GM18867 (cell line): ENCODE data around the gene CENPQ.
"Not testable (repeated sequence)": the region's sequence is repeated elsewhere in the genome, so short reads cannot be mapped to it uniquely, and the experiment has no call there.

Experiments used
- ATAC-seq: cut with Tn5 transposase; IDR thresholded peaks from one replicate; pipeline ENCODE4 v1.9.1; 2021; ENCODE audit warnings: mild to moderate bottlenecking, moderate library complexity; ENCODE audit not compliant: unreplicated experiment

Gene CENPQ, protein sequence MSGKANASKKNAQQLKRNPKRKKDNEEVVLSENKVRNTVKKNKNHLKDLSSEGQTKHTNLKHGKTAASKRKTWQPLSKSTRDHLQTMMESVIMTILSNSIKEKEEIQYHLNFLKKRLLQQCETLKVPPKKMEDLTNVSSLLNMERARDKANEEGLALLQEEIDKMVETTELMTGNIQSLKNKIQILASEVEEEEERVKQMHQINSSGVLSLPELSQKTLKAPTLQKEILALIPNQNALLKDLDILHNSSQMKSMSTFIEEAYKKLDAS

DNA sequence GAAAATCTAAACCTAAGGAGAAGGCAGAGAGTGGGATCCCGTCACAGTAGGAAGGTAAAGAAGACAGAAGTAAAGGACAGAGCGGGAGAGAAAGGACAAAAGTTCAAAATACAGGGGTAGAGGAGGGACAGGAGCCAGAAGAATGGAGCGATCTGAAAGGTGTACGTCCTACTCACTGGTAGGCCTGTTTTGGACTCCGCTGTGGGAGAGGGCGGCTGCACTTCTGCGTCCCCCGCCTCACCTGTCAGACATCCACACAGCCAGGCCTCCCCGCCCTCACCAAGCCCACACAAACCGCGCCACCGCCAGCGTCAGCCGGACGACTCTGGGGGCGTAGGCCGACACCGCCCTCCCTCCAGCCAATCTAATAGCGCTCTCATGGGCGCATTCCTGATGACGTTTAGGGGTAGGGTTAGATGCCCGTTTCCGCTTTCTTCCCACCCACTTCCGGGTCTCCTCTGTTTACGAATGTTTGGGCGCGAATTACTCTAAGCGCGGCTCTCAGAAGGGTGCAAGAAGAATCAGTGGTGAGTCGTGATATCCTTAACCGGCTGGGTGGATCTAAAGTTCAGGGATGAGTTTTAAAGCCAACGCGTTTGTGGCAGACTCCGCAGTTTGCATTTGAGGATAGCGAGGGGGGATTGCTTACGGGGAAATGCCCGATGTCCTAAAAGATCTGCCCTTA lies at the start of gene CENPQ, which contains the start of gene MMUT:
Gene CENPQ (plus strand): TSS at position 444 of the 685 bp plus-strand sequence. CDS start 6,807 bp downstream, outside the sequence.
Gene MMUT (minus strand): TSS at position 327 of the 685 bp plus-strand sequence. CDS start 3,787 bp downstream, outside the sequence.
- peak; percentile 99 for ATAC-seq

DNA sequence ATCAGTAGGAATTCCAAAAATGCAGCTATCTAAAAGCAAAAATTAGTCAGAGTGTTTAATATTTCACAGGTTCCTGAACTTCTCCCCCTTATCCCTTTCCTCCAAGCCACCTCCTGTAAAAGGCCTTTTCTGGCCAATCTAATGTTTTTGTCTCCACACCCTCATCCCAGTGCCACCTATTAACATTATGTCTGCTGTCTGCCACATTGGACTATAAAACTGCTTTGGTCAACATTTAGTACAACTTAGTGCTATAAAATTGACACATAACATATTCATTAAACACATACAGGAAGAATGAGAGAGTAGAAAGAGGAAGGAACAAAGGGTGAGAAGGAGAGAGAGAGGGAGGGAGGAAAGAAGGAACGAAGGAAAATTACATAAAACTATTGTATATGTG lies 47.8 kb upstream of the CENPQ start:
- no peak for ATAC-seq

DNA sequence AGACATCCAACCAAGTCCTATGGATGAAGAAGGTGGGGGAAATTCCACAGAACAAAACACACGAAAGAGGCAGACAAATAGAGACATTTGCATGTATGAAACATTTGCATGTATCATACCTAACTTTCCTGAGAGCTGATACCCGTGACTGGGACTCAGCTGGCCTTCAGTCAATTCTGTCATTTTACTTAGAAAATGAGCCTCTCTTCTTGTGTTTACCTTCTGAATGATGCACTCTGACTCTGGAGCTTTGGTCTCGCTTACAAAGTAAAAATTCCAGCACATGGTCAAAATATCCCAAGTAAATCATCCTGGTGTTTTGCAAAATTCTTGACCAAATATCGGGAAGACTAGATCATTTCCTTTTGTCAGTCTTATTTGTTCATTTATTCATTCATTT lies 47.0 kb upstream of the CENPQ start:
- no peak for ATAC-seq

DNA sequence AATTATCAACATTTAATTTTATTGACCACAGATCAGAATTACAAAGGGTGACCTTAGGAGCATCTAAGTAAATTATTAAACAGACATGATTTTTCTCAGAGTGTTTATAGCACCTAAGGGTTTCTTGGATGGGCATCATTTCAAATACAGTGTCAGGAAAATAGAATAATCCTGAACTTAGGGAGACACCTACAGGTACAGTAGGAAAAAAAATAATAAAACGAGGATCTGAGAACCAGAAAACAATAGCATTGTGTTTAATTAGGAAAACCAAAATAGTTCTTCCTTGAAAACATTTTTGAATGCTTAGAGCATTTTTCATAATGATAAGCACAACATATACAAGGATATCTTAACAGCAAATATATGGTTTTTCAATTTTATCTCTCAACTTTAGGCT lies 39.4 kb upstream of the CENPQ start:
- no peak for ATAC-seq

DNA sequence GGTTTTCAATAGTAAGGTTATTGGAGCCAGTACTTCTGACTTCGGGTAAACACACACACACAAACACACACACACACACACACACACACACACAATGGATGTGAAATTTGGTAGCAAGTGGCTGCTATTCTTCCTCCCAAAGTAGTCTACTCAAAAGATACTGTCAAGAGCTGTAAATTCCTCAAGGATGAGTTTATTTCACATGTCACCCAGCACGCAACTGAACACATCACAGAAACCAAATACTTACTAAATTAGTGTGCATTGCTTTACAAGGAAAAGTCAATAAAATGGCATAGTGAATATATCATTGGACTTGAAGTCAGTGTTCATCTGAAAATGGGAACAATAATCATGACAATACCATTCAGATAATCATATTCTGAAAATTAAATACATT lies 33.0 kb upstream of the CENPQ start:
- ATAC-seq = no peak

DNA sequence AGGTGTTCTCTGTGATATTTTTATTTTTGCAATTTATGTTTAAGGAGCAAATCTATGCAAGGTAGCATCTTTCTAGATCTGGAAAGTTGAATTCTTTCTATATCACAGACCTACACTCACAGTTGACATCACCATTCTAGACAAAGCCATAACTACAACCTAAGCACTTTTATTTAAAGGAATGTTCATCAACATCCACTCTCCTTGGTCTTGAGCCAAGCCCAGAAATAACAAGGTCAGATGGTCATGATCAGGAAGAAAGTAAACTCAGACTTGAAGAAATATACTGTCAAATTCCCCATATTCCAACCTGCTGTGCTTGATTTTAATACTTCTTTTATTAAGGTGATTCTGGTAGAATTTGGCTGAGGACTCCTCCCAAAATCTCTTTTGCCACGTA lies 32.3 kb upstream of the CENPQ start:
- no peak for ATAC-seq

DNA sequence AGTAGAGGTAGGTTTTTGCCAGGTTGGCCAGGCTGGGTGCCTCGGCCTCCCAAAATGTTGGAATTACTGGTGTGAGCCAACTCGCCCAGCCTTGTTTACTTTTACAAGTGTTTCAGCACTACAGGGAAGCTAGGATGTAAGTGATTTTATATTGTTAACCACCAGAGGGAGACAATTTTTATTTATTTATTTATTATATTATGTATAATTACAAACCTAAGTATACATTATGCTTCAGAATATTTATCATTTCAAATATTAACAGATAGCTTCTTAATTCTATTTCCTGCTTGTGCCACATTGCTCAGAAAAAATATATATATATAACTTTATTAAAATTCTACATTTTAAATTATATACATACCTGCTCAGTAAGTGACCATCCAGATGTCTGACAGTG lies 9.9 kb upstream of the CENPQ start:
- ATAC-seq = no peak

DNA sequence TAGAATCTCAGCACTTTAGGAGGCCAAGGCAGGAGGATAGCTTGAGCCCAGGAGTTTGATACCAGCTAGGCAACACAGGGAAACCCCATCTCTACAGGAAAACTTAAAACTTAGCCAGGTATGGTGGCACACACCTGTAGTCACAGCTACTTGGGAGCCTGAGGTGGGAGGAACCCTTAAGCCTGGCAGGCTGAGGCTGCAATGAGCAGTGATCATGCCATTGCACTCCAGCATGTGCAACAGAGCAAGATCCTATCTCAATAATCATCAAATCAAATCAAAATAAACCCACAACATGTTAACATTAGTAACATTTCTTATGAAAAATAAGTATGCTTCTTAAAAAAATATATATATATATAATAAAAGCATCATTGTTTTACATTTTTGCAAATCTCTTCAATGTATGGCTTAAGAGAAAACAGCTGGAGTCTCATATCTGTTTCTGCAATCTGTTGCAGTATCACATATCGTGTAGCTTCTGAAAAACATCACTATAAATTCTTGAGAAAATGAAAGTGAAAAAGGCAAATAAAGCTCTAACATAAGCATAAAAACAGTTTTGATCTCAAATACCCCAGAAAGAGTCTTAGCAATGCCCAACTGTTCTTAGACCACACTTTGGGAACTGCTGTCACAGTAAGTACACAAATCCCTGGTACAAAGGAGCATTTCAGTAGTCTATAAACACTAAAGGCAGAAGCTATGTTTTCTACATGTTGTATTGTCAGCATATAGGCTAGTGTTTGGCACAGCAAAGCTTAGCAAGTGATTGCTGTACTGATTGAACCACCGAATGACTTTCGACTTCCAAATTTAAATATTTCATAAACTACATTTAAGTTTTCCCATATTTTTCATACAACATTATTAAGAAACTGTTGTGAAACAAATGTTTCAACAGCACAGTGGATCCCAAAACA lies 8.1 kb upstream of the CENPQ start:
- peak; percentile 81 for ATAC-seq

DNA sequence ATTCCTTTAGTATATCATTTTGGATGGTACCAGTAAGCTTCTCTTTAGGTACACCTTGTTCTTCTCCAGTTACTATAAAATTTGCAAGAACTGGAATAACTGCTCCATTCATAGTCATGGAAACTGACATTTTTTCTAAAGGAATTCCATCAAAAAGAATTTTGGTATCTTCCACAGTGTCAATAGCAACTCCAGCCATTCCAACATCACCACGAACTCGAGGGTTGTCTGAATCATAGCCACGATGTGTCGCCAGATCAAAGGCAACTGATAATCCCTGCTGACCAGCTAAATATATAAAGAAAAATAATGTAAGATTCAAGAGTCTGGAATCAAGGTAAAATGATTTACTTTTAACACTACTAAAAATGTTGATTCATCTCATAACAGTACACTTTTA lies 5.4 kb upstream of the CENPQ start:
- ATAC-seq = no peak

DNA sequence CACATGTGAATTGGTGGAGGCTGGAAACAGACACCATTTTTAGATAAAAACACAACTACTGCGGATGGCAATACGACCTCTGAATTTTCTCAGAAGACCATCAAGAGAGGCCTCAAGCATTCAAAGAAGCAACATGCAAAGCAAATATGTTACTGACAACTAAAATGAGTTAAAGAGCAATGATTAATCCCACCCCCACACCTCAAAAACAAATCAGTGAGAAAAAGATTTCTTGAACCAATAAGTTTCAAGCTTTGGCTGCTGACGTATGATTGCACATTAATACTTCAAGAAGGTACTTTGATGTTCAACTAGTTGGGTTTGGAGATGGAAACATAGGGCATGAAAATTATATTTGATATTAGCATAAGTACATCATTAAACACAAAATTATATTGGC lies 1.1 kb upstream of the CENPQ start:
- ATAC-seq = no peak

DNA sequence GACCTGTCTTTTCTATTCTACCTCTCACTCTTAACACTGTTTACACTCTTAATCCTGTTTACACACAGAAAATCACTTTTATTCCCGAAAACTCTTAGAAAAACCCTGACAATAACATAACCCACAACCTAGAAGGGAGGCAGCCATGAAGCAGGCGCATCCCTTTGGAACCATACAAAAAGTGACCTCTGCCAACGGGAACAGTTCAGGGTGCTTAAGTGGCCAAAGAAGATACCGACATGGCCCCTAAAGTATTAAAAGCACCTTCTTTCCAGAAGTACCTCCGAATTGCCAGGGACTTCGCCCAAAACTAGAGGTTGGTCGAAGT lies 607 bp upstream of the CENPQ start:
- ATAC-seq = peak; percentile 8

DNA sequence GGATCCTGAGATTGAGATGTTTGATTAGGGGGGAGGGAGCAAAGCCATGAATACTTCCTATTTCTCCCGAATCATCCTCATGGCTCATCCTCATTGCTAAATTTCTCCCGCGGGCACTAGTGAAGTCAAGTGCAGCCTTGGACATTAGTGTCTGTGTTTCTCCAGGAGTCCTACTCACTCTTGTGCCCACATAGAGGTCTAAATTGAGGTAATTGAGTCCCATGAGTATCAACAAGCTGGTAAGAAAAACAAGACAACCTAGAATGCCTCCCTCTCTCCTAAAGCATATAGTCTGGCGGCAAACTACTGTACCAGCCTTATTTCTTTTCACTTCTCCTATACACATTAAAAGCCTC lies 420 bp downstream of the CENPQ start:
- no peak for ATAC-seq

DNA sequence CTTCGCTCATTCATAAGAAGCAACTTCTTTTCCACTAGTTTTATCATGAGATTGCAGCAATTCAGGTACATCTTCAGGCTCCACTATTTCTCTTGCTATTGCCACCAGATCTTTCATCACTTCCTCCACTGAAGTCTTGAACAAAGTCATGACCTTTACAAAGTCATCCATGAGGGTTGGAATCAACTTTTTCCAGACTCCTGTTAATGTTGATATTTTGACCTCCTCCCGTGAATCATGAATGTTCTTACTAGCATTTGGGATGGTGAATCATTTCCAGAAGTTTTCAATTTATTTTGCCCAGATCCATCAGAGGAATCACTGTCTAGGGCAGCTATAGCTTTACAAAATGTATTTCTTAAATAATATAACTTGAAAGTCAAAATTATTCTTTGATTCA lies 1.5 kb downstream of the CENPQ start:
- ATAC-seq = no peak

DNA sequence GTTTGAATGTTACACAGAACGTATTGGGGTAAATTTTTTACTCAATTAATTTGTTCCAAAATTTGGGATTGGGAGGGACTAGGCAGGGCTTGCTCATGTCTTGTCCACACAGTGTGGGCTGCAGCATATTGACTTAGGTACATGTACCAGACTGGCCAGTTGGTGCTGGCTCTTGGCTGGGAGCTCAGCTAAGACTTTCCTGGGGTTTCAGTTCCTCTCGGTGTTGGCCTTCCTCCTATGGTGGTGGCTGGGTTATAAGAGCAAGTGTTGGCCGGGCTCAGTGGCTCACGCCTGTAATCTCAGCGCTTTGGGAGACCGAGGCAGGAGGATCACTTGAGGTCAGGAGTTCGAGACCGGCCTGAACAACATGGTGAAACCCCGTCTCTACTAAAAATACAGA lies 4.9 kb downstream of the CENPQ start:
- ATAC-seq = no peak

DNA sequence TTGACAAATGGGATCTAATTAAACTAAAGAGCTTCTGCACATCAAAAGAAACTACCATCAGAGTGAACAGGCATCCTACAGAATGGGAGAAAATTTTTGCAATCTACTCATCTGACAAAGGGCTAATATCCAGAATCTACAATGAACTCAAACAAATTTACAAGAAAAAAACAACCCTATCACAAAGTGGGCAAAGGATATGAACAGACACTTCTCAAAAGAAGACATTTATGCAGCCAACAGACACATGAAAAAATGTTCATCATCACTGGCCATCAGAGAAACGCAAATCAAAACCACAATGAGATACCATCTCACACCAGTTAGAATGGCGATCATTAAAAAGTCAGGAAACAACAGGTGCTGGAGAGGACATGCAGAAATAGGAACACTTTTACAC lies 13.4 kb downstream of the CENPQ start:
- not testable (repeated sequence) for ATAC-seq

DNA sequence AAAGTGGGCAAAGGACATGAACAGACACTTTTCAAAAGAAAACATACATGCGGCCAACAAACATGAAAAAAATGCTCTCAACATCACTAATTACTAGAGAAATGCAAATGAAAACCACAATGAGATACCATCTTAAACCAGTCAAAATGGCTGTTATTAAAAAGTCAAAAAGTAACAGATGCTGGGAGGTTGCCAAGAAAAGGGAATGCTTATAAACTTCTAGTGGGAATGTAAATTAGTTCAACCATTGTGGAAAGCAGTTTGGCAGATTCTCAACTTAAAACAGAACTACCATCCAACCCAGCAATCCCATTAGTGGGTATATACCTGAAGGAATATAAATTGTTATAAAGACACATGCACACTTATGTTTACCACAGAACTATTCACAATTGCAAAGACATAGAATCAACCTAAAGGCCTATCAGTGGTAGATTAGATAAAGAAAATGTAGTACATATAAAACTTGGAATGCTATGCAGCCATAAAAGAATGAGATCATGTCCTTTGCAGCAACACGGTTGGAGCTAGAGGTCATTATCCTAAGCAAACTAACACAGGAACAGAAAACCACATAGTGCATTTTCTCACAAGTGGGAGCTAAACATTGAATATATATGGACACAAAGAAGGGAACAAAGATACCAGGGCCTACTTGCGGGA lies 16.3 kb downstream of the CENPQ start:
- ATAC-seq = no peak

DNA sequence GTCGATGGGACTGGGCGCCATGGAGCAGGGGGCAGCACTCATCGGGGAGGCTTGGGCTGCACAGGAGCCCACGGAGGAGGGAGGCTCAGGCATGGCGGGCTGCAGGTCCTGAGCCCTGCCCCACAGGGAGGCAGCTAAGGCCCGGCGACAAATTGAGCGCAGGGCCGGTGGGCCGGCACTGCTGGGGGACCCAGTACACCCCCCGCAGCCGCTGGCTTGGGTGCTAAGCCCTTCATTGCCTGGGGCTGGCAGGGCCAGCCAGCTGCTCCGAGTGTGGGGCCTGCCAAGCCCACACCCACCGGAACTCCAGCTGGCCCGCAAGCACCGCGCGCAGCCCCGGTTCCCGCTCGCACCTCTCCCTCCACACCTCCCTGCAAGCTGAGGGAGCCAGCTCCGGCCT lies 18.7 kb downstream of the CENPQ start:
- ATAC-seq = not testable (repeated sequence)

DNA sequence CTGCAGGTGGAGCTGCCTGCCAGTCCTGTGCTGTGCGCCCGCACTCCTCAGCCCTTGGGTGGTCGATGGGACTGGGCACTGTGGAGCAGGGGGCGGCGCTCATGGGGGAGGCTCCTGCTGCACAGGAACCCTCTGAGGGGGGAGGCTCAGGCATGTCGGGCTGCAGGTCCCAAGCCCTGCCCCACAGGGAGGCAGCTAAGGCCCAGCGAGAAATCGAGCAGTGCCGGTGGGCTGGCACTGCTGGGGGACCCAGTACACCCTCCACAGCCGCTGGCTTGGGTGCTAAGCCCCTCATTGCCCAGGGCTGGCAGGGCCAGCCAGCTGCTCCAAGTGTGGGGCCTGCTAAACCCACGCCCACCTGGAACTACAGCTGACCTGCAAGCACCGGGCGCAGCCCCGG lies 20.2 kb downstream of the CENPQ start:
- not testable (repeated sequence) for ATAC-seq

DNA sequence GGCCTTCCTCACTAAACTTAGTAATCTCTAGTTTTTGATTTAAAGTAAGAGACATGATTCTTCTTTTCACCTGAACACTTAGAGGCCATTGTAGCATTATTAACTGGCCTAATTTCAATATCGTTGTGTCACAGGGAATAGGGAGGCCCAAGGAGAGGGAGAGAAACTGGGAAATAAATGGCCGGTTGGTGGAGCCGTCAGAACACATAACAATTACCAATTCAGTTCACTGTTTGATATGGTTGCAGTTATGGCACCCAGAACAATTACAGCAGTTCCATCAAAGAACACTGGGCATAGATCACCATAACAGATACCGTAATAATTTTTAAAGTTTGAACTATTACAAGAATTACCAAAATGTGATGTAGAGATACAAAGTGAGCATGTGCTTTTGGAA lies 27.5 kb downstream of the CENPQ start:
- no peak for ATAC-seq

DNA sequence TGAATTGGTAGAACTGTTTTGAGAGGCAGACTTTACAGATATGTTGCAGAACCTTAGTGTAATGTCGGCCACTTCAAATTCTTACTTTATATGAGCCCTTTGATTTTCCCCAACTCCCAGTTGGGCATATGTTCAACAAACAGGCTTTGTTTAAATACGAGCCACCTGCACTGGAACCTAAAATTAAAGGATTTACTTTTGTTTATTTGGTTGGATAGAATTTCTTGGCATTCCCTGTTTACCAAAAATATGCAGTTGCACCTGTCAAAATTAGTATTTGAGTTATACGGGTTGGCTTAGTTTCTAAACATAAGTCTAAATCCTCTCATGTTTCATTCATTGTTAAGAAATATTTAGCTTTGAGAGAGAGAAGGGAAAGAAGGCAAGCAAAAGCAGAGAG lies 34.1 kb downstream of the CENPQ start:
- ATAC-seq = no peak

DNA sequence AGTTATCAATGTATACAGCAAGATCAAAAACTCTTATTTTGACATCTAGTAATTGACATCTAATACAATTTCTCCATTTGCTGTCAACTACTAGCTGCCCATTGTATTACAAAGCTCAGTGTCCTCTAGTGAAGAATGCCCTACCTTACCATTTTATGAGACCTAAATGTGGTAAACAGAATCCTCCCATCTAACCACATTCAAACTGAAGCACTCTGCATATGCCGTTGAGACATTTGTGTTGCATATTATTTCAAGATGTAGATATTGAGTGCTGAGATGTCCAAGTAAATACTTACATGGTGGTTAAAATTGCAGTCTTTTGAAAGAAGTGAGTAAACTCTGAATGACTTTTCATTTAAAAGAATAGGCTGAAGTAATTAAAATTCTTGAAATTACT lies 36.0 kb downstream of the CENPQ start:
- ATAC-seq = no peak
